DND-41 (cell line): ENCODE results near the gene OSBPL1A.

Experiments used
- ATAC-seq: fragments of 200-7000 bp; cut with Tn5 transposase; 3 replicates; pipeline ENCODE4 v1.9.1; 2021; ENCODE audit warnings: low read depth; ENCODE audit not compliant: insufficient read depth
- DNase-seq: peaks from one replicate; pipeline ENCODE4 v3.0.0-alpha.2; 2020
- H2AFZ ChIP-seq: 2 replicates; pipeline ENCODE4 v1.6.0; 2012; ENCODE audit warnings: low read depth, low read length
- H3K27ac ChIP-seq: 2 replicates; pipeline ENCODE4 v1.5.1; 2012; ENCODE audit warnings: low read length, inconsistent platforms
- H3K27me3 ChIP-seq: fragments of 200-600 bp; sonication (generic); 2 replicates; pipeline ENCODE4 v1.6.0; 2012; ENCODE audit warnings: low read length, mild to moderate bottlenecking, inconsistent platforms; ENCODE audit not compliant: insufficient read depth, poor library complexity
- H3K36me3 ChIP-seq: 2 replicates; pipeline ENCODE4 v1.5.1; 2012; ENCODE audit warnings: low read length, inconsistent platforms; ENCODE audit not compliant: insufficient read depth
- H3K4me1 ChIP-seq: 2 replicates; pipeline ENCODE4 v1.5.1; 2012; ENCODE audit warnings: mild to moderate bottlenecking, low read length; ENCODE audit not compliant: insufficient read depth
- H3K4me2 ChIP-seq: 2 replicates; pipeline ENCODE4 v1.6.0; 2012; ENCODE audit warnings: mild to moderate bottlenecking, moderate library complexity, low read length, inconsistent platforms; ENCODE audit not compliant: insufficient read depth
- H3K4me3 ChIP-seq, 2 experiments: fragments of 200-600 bp in 1 of 2; shearing (Covaris generic) in 1 of 2; 2 replicates each; pipeline ENCODE4 v1.5.1; 2012 to 2016; ENCODE audit warnings: inconsistent platforms in 2 of 2, low read length in 2 of 2, mild to moderate bottlenecking in 2 of 2, low read depth in 1 of 2, moderate library complexity in 1 of 2
- H3K79me2 ChIP-seq: 2 replicates; pipeline ENCODE4 v1.6.0; 2012; ENCODE audit warnings: low read length, inconsistent platforms; ENCODE audit not compliant: insufficient read depth
- H3K9ac ChIP-seq: 2 replicates; pipeline ENCODE4 v1.6.0; 2012; ENCODE audit warnings: low read depth, mild to moderate bottlenecking, inconsistent platforms, low read length, moderate library complexity
- H3K9me3 ChIP-seq: 2 replicates; pipeline ENCODE4 v1.5.1; 2012; ENCODE audit warnings: low read length, moderate library complexity, mild to moderate bottlenecking, inconsistent platforms; ENCODE audit not compliant: insufficient read depth, severe bottlenecking
- H4K20me1 ChIP-seq: 2 replicates; pipeline ENCODE4 v1.6.0; 2012; ENCODE audit warnings: low read length; ENCODE audit not compliant: insufficient read depth
- EZH2 ChIP-seq: IDR thresholded peaks from 3 replicates; pipeline ENCODE4 v1.6.1; 2012; ENCODE audit warnings: borderline replicate concordance, low read depth, mild to moderate bottlenecking, moderate library complexity, low read length, inconsistent platforms; ENCODE audit not compliant: severe bottlenecking
- TF ChIP-seq, protein P1 (sequence below): IDR thresholded peaks from 2 replicates; pipeline ENCODE4 v1.5.1; 2012; ENCODE audit warnings: borderline replicate concordance, low read length, moderate library complexity, mild to moderate bottlenecking; ENCODE audit not compliant: poor library complexity, severe bottlenecking; ENCODE audit errors: extremely low read depth

The OSBPL1A gene

DNA sequence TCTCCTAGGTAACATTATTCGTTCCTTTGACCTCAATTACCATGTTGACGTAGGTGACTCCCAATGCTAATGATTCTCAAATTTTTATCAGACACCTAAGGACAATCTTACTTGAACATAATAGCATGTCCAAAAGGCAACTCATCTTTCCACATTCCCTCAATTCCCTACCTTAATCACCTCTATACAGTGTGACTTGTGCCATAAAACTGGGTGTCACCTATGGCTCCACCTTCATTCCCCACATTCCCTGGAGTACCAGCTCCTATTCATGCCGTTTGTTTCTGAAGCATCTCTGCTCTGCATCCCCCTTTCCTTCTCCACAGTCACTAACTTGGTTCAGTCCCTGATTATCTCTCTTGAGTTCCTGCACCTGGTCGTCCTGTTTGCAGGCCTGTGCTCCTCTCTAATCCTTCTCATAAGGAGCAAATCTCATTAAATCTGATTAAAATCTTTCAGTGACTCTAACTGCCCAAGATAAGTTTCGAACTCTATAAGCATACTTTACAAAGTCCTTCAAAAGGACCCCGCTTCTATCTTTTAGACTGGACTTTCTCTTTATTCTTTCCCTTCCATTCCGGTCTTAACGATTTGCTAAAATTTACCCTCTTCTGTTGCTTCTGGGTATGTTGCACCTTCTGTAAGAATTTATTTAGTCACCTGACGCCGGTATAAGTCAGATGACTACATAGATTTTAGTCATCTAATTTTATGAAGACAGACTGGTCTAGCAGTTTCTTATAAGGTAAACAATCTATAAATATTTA, 128.7 kb downstream of the OSBPL1A start:
- H3K36me3 ChIP-seq = no peaks in the 10 kb centered on the region
- no peak overlapping the region for H2AFZ ChIP-seq
- no peaks in the 10 kb centered on the region for H3K4me1 ChIP-seq
- no peak for DNase-seq
- no peaks in the 10 kb centered on the region for H3K79me2 ChIP-seq
- H3K9me3 ChIP-seq = no peaks in the 10 kb centered on the region
- H4K20me1 ChIP-seq = no peaks in the 10 kb centered on the region
- H3K4me2 ChIP-seq = no peak overlapping the region
- H3K27me3 ChIP-seq = peaks cover 5% of the 10 kb centered on the region
- no peak for ATAC-seq
- no peak overlapping the region for H3K4me3 ChIP-seq
- no peak overlapping the region for H3K27ac ChIP-seq
- TF ChIP-seq, protein P1, sequence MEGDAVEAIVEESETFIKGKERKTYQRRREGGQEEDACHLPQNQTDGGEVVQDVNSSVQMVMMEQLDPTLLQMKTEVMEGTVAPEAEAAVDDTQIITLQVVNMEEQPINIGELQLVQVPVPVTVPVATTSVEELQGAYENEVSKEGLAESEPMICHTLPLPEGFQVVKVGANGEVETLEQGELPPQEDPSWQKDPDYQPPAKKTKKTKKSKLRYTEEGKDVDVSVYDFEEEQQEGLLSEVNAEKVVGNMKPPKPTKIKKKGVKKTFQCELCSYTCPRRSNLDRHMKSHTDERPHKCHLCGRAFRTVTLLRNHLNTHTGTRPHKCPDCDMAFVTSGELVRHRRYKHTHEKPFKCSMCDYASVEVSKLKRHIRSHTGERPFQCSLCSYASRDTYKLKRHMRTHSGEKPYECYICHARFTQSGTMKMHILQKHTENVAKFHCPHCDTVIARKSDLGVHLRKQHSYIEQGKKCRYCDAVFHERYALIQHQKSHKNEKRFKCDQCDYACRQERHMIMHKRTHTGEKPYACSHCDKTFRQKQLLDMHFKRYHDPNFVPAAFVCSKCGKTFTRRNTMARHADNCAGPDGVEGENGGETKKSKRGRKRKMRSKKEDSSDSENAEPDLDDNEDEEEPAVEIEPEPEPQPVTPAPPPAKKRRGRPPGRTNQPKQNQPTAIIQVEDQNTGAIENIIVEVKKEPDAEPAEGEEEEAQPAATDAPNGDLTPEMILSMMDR = no peak
- TF ChIP-seq EZH2 = no peak
- no peak overlapping the region for H3K9ac ChIP-seq

DNA sequence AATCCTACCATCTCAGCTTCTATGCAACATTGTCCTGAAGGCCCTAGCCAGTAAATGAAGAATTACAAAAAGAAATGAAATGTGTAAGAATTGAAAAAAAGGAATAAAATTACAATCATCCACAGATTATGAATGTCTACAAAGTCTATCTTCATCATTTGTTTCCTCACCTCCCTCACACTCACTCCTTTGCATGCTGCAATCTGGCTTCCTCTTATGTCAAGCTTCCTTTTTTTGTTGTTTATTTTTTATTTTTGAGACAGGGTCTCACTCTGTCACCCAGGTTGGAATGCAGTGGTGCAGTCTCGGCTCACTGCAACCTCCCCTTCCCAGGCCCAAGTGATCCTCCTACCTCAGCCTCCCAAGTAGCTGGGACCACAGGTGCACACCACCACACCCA, 129.7 kb downstream of the OSBPL1A start:
- TF ChIP-seq EZH2 = no peak
- TF ChIP-seq, protein P1 = no peak
- no peak overlapping the region for H3K27ac ChIP-seq
- H3K4me1 ChIP-seq = no peaks in the 10 kb centered on the region
- H3K9ac ChIP-seq = no peak overlapping the region
- no peak overlapping the region for H2AFZ ChIP-seq
- no peaks in the 10 kb centered on the region for H4K20me1 ChIP-seq
- DNase-seq = no peak
- H3K4me2 ChIP-seq = no peak overlapping the region
- no peaks in the 10 kb centered on the region for H3K79me2 ChIP-seq
- H3K36me3 ChIP-seq = no peaks in the 10 kb centered on the region
- H3K27me3 ChIP-seq = peaks cover 5% of the 10 kb centered on the region
- H3K4me3 ChIP-seq = no peak overlapping the region
- H3K9me3 ChIP-seq = no peaks in the 10 kb centered on the region
- no peak for ATAC-seq

DNA sequence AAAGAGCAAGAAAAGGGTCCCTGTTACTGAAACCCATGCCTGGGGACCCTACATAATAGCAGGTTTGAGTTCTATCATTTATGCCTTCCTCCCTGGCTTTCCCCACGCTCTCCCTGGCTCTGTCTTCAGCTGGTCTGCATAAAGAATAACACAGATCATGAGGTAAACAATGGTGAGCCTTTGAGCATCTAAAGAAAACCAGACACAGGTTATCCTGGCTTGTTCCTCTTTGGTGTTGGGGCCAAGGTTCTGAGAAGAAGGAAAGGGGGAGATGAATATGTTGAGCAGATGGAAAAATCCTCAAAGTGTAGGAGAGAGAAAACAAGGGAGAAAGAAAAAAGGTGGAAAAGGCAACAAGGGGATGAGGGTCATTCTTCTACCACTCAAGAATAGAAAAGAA, 131.5 kb downstream of the OSBPL1A start:
- H3K36me3 ChIP-seq = no peaks in the 10 kb centered on the region
- no peaks in the 10 kb centered on the region for H3K79me2 ChIP-seq
- no peak for ATAC-seq
- no peaks in the 10 kb centered on the region for H3K9me3 ChIP-seq
- peaks cover 5% of the 10 kb centered on the region for H3K27me3 ChIP-seq
- DNase-seq = no peak
- H3K27ac ChIP-seq = no peak overlapping the region
- TF ChIP-seq EZH2 = no peak
- TF ChIP-seq, protein P1 = no peak
- H3K4me2 ChIP-seq = no peak overlapping the region
- no peaks in the 10 kb centered on the region for H3K4me1 ChIP-seq
- no peak overlapping the region for H2AFZ ChIP-seq
- H3K4me3 ChIP-seq = no peak overlapping the region
- no peaks in the 10 kb centered on the region for H4K20me1 ChIP-seq
- H3K9ac ChIP-seq = no peak overlapping the region
